ENCODE results near the gene ZBTB32.
A peak's percentile ranks its signal among the peaks of the same experiment; 100 is the strongest.

ZBTB32 gene

GRCh38 chr19:35743640-35744429 lies 39.5 kb downstream of the ZBTB32 start:
- TF ChIP-seq ZNF121 (tag by site-specific recombination; IDR thresholded peaks at IDR 0.05), result no peak
- TF ChIP-seq, protein P1, sequence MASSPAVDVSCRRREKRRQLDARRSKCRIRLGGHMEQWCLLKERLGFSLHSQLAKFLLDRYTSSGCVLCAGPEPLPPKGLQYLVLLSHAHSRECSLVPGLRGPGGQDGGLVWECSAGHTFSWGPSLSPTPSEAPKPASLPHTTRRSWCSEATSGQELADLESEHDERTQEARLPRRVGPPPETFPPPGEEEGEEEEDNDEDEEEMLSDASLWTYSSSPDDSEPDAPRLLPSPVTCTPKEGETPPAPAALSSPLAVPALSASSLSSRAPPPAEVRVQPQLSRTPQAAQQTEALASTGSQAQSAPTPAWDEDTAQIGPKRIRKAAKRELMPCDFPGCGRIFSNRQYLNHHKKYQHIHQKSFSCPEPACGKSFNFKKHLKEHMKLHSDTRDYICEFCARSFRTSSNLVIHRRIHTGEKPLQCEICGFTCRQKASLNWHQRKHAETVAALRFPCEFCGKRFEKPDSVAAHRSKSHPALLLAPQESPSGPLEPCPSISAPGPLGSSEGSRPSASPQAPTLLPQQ (tag by site-specific recombination; IDR thresholded peaks at IDR 0.05), result no peak
- TF ChIP-seq, protein P2, sequence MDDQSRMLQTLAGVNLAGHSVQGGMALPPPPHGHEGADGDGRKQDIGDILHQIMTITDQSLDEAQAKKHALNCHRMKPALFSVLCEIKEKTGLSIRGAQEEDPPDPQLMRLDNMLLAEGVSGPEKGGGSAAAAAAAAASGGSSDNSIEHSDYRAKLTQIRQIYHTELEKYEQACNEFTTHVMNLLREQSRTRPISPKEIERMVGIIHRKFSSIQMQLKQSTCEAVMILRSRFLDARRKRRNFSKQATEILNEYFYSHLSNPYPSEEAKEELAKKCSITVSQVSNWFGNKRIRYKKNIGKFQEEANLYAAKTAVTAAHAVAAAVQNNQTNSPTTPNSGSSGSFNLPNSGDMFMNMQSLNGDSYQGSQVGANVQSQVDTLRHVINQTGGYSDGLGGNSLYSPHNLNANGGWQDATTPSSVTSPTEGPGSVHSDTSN (CRISPR knock-in tag; IDR thresholded peaks at IDR 0.05), result 0 out of 2 replicates have a peak, but pooled peaks have one; percentile 33
- ChIA-PET CTCF (interaction anchor here (0.5 to 4.9 kb wide), 7 partner anchors 19 to 411 kb away, joined by 3 to 37 read pairs (median 3); partner anchors contain the start of gene COX6B1), POLR2A (interaction anchor here (0.6 to 2.9 kb wide), 8 partner anchors 13 to 124 kb away, joined by 3 to 34 read pairs (median 6); partner anchors contain the start of genes APLP1 and PROSER3)
- H3K27ac ChIP-seq (ENCODE audit: extremely low read depth, low read depth, low read length), result no peak overlapping the region
- no peaks in the 10 kb centered on the region; the same call in none of the 2 replicates for H3K9me3 ChIP-seq (ENCODE audit: control insufficient read depth, insufficient read depth, low read depth, low read length)
- H3K4me3 ChIP-seq (ENCODE audit: low read depth, low read length), result no peak overlapping the region
- H3K4me1 ChIP-seq (ENCODE audit: control insufficient read depth, insufficient read depth, low read length), result peaks cover 33% of the 10 kb centered on the region
- peaks cover 21 to 42% of the 10 kb centered on the region in 2 experiments for H3K36me3 ChIP-seq (ENCODE audit: control insufficient read depth in 2 of 2, insufficient read depth in 1 of 2, low read length in 2 of 2)

GRCh38 chr19:35744430-35745327 lies 40.3 kb downstream of the ZBTB32 start:
- Histone ChIP-seq H3K27ac (ENCODE audit: extremely low read depth, low read depth, low read length) (peak overlapping the region; percentile 95), H3K9me3 (ENCODE audit: control insufficient read depth, insufficient read depth, low read depth, low read length) (no peaks in the 10 kb centered on the region; the same call in none of the 2 replicates), H3K4me1 (ENCODE audit: control insufficient read depth, insufficient read depth, low read length) (peaks cover 40% of the 10 kb centered on the region), H3K36me3 (ENCODE audit: control insufficient read depth in 2 of 2, insufficient read depth in 1 of 2, low read length in 2 of 2) (peaks cover 13 to 38% of the 10 kb centered on the region in 2 experiments), H3K4me3 (ENCODE audit: low read depth, low read length) (peak overlapping the region; percentile 65)
- ChIA-PET POLR2A (interaction anchor here (0.6 to 2.9 kb wide), 33 partner anchors 7 to 317 kb away, joined by 3 to 34 read pairs (median 5); partner anchors contain the start of genes ALKBH6, APLP1, COX6B1 and HAUS5), CTCF (interaction anchor here (0.5 to 4.9 kb wide), 15 partner anchors 8 to 234 kb away, joined by 3 to 37 read pairs (median 4); partner anchors contain the start of gene COX6B1)
- no peak for TF ChIP-seq ZNF530 (tag by site-specific recombination; IDR thresholded peaks at IDR 0.05; ENCODE audit: low read depth)
- peak; percentile 32; the same call in 1 of the 2 replicates for TF ChIP-seq ZNF146 (tag by site-specific recombination; IDR thresholded peaks at IDR 0.05)
- TF ChIP-seq ZNF10 (tag by site-specific recombination; IDR thresholded peaks at IDR 0.05), result no peak
- TF ChIP-seq, protein P3, sequence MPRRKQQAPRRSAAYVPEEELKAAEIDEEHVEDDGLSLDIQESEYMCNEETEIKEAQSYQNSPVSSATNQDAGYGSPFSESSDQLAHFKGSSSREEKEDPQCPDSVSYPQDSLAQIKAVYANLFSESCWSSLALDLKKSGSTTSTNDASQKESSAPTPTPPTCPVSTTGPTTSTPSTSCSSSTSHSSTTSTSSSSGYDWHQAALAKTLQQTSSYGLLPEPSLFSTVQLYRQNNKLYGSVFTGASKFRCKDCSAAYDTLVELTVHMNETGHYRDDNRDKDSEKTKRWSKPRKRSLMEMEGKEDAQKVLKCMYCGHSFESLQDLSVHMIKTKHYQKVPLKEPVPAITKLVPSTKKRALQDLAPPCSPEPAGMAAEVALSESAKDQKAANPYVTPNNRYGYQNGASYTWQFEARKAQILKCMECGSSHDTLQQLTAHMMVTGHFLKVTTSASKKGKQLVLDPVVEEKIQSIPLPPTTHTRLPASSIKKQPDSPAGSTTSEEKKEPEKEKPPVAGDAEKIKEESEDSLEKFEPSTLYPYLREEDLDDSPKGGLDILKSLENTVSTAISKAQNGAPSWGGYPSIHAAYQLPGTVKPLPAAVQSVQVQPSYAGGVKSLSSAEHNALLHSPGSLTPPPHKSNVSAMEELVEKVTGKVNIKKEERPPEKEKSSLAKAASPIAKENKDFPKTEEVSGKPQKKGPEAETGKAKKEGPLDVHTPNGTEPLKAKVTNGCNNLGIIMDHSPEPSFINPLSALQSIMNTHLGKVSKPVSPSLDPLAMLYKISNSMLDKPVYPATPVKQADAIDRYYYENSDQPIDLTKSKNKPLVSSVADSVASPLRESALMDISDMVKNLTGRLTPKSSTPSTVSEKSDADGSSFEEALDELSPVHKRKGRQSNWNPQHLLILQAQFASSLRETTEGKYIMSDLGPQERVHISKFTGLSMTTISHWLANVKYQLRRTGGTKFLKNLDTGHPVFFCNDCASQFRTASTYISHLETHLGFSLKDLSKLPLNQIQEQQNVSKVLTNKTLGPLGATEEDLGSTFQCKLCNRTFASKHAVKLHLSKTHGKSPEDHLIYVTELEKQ (tag by site-specific recombination; IDR thresholded peaks at IDR 0.05; ENCODE audit: borderline replicate concordance), result no peak
- no peak for TF ChIP-seq ZNF114 (tag by site-specific recombination; IDR thresholded peaks at IDR 0.05)
- TF ChIP-seq ZBTB26 (tag by site-specific recombination; optimal IDR thresholded peaks at IDR 0.05), result no peak
- TF ChIP-seq BCL6B (tag by site-specific recombination; IDR thresholded peaks at IDR 0.05), result no peak
- TF ChIP-seq ZNF488 (tag by site-specific recombination; IDR thresholded peaks at IDR 0.05), result no peak
- TF ChIP-seq ZFP3 (tag by site-specific recombination; IDR thresholded peaks at IDR 0.05; ENCODE audit: low read depth), result no peak
- TF ChIP-seq ZNF248 (tag by site-specific recombination; IDR thresholded peaks at IDR 0.05), result no peak
- TF ChIP-seq ZNF274 (IDR thresholded peaks at IDR 0.05; ENCODE audit: low read length), result no peak
- no peak for TF ChIP-seq ZNF274 (tag by site-specific recombination; IDR thresholded peaks at IDR 0.05; ENCODE audit: borderline replicate concordance)
- TF ChIP-seq ZNF138 (tag by site-specific recombination; IDR thresholded peaks at IDR 0.05; ENCODE audit: borderline replicate concordance), result no peak
- TF ChIP-seq ZNF623 (tag by site-specific recombination; IDR thresholded peaks at IDR 0.05), result no peak
- TF ChIP-seq ZBTB17 (tag by site-specific recombination; IDR thresholded peaks at IDR 0.05), result peak; percentile 100
- TF ChIP-seq ZFHX2 (tag by site-specific recombination; conservative IDR thresholded peaks at IDR 0.05), result no peak
- TF ChIP-seq ZNF341 (tag by site-specific recombination; IDR thresholded peaks at IDR 0.05; ENCODE audit: low read depth), result peak; percentile 99

Measured in HEK293 (cell line).